HG03558 (cell line): Measurements from ENCODE around the gene PXK.

Experiments used
- ATAC-seq: cut with Tn5 transposase; IDR thresholded peaks from one replicate; pipeline ENCODE4 v1.9.1; 2021; ENCODE audit warnings: moderate number of reproducible peaks; ENCODE audit not compliant: unreplicated experiment; ENCODE audit errors: extremely low read depth

Gene PXK

DNA sequence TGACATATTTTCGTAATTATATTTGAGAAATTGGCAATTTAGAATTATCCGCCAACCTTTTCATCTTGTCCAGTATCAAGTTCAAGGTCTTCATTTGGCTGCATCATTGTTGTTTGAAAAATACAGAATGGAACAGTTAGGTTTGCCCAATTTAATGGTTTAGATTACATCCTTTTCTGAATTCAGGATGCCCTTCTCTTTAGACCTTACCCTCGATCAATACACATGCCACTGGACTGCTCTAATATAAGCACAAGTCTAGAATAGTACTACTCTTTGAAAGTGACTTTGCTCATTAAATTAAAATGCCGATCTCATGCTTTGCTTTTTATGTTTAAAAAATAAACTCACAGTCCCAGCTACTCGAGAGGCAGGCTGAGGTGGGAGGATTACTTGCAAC lies 44.5 kb downstream of the PXK start:
- ATAC-seq, result no peak

GRCh38 chr3:58377750-58378149 lies 45.1 kb downstream of the PXK start:
- ATAC-seq, result no peak

GRCh38 chr3:58379351-58380073 lies 46.8 kb downstream of the PXK start:
- no peak for ATAC-seq

GRCh38 chr3:58383476-58383875 lies 50.8 kb downstream of the PXK start:
- ATAC-seq, result no peak

DNA sequence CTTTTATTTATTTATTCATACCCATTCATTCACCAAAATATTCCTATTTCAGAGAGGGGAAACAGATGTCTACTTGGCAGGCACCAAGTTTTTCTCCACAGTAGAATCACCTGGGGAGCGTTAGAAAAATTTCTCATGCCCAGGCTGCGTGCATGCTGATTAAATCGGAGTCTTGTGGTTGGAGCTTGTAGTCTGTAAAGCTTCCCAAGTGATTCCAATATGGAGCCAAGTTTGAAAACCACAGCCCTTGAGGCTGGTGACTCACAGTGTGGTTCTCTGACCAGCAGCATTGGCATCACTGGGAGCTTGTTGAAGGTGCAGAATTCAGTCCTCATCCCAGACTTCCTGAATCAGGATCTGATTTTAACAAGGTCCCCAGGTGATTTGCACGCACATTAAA lies 51.2 kb downstream of the PXK start:
- ATAC-seq, result no peak

DNA sequence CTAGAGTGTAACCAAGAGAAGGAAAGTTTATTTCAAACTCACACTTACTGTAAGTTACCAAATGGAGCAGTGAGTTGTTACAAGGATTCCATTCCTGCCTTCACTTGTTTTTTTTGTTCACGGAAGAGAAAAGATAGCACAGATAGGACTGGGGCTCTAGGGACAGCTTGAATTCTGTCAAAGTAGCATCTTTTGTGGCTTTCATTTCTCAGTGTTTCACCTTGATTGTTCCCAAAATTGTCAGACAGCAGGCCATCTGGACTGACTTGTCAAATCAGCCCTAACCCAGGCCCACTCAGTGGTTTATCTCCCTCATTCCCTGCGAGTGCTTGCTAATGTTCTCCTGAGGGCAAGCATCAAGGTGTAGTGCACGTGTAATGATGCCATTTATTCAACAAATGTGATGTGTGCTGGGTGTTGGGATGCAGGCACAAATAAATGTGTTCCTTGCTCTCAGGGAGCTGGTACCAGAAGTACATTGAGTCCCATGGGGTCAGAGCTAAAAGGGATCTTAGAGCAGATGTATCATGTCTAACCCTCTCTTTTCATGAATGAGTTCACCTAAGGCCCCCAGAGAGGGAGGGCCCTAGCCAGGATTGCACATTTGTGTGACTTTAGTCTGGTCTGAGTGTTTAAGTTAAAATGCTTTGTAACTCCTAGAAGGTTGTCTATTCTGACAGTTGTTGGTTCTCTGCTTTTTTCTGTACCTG lies 51.8 kb downstream of the PXK start:
- ATAC-seq, result no peak

DNA sequence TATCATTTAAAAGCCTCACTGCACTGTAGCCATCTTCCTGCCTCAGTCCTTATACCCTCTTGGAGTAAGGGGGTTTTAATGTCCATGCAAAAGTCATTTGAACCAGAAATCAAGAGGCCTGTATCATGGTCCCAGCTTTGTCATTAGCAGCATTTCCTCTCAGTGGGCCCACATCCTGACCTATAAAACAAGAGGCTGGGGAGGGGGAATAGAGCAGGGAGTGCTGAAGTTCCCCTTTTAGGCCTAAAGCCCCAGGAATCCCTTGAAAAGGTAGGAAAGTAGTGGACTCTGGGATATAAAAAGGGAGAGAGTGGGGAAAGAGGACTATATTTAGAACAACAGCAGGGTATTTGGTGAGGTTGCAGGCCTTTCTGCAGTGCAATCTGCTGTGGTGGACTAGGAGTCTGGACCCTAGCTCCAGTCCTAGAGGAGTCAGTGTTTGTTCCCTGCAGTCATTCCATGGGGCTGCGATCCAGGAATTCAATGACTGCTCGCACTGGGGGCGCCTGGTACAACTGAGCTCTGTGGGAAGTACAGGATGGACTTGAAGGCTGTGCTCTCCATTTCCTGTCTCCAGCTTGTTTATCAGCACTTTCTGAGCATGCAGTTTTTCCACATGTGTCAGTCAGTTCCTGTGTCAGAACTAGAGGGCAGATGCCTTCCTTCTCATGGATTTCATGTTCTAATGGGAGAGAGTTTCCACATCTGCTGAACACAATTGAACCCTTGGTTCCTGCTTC lies 54.1 kb downstream of the PXK start:
- ATAC-seq, result no peak

DNA sequence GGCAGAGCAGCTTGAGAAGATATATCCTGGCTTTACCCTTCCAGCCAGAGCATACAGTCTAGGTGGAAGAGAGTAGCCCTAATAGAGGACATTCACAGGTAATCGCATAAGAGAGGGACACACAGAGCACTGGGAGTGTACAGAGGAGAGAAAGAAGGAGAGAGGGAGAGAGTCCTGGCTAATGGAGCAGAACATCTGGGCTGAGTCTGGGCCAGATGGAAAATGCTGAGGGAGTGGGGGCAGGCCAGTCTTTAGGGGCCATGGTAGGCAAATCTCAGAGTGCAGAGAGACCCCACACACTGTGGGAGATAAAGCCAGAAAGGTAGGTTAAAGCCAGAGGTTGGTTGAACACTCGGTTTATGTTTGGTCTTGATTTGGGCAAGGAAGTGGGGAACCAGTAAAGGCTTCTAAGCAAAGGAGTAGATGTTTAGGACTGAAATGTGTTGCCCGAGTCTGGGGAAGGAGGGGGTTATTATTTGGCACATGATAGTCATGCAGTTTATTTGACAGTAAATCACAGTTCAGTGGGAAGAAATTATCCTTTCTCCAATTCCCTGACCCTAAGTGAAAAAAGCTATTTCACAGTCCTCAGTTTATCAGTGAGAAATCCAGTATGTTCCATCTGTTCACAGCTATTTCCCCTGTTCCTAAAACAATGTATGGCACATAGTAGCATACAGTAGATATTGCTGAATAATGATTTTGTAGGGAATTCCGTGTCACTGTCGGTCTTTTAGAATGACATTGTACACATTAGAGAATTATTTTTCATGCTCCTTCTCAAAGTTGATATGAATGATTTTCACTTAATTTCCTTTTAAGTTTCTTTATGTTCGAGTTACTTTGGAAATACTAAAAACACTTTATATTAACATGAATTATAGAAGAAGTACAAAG lies 55.2 kb downstream of the PXK start:
- no peak for ATAC-seq

GRCh38 chr3:58388550-58389091 lies 55.9 kb downstream of the PXK start:
- no peak for ATAC-seq

DNA sequence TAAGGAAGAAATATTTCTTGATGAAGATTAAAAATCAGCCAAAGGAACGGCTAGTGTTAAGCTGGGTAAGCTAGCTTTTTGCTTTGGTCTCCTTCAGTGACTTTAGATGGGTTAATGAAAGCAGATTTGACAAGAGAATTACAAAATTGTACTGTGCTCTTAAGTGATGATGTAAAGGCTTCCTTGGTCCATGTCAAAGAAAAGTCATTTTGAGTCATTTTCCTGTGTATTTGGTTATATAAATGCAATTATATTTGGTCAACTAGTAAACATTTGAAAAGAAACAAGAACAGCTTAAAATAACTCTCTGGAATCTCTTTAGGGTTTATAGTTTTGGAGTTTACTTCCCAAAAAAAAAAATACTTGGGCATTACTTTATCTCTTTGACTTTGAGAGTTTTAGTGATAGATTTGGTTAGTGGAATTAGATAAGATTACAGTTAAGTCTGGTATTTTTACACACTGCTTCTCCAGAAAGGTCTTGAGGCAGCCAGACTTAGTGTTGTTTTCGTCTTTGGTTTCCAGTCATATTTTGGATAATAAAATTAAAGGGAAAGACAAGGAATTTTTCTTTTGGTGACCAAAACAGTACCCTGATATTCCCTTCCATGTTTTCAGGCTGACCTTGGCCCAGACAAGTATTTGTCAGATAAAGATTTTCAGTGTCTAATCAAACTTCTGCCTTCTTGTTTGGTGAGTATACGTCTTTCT lies 58.6 kb downstream of the PXK start:
- no peak for ATAC-seq

- ATAC-seq, result no peak
Observed at GRCh38 chr3:58392181-58392580, 59.5 kb downstream of the PXK start.

- no peak for ATAC-seq
Observed at GRCh38 chr3:58394339-58394738, 61.6 kb downstream of the PXK start.

GRCh38 chr3:58398669-58399333 lies 66.1 kb downstream of the PXK start:
- no peak for ATAC-seq

DNA sequence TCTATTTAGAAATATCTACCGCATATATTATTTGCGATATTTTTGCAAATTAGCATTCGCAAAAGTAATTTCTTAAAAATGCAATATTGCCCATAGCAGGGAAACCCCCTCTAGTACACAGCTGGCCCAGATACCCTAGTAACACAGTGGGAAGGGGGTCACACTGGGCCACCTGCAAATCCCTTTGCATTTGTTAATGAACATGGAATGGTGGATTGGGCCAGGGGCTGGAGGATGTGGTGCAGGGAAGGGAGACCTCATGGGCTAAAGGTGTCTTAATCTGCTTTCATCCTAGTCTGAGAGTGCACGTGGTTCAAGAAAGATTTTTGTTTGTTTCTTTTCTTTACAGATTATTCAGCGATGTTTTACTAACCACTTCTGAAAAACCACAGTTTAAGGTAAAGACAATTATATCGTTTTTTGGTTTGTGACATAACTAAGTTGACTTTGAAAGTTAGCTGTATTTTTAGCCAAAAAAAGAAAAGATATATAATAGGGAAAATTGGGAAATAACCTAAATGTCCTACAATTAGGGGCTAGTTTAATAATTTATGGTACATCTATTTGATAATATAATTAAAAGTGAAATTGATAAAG lies 70.9 kb downstream of the PXK start:
- ATAC-seq, result no peak

- no peak for ATAC-seq
Observed at GRCh38 chr3:58404396-58404795, 71.7 kb downstream of the PXK start.

- no peak for ATAC-seq
Observed at GRCh38 chr3:58408906-58409305, 76.2 kb downstream of the PXK start.

DNA sequence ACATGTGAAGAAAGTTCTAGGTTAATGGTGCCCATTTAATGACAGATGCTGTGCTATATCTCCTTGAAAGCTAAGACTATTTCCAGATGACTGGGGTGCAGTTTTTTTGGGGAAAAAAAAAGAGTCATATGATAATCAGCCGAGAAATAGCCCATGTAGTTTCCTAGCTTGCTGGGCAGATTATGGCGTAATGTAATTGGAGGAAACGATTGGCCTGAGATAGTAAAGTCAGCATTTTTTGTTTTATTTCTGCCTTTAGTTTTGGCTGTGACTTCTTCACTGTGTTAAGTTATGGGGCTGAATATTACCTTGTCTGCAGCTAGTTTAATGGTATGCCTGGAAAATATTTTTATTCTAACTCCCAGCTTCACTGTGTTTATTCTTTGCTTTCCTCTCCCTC lies 77.0 kb downstream of the PXK start:
- ATAC-seq, result no peak

- no peak for ATAC-seq
Observed at GRCh38 chr3:58411036-58411435, 78.3 kb downstream of the PXK start.
